ENCODE data around the gene TSNAXIP1.
"Not testable (repeated sequence)": the region's sequence is repeated elsewhere in the genome, so short reads cannot be mapped to it uniquely, and the experiment has no call there.

The TSNAXIP1 gene

GRCh38 chr16:67861877-67862276, 55.2 kb downstream of the TSNAXIP1 start:
- no peak for DNase-seq

- DNase-seq = no peak
Measured at GRCh38 chr16:67862623-67863583, 56.2 kb downstream of the TSNAXIP1 start.

GRCh38 chr16:67864044-67864443, 57.4 kb downstream of the TSNAXIP1 start:
- not testable (repeated sequence) for DNase-seq

GRCh38 chr16:67864594-67864993, 57.9 kb downstream of the TSNAXIP1 start:
- DNase-seq = no peak

- peak in 1 of 2 experiments; percentile 19 for DNase-seq
Measured at GRCh38 chr16:67865318-67865717, 58.6 kb downstream of the TSNAXIP1 start.

- DNase-seq = no peak
Measured at GRCh38 chr16:67868290-67868689, 61.6 kb downstream of the TSNAXIP1 start.

- DNase-seq = no peak
Measured at GRCh38 chr16:67869653-67870052, 63.0 kb downstream of the TSNAXIP1 start.

- no peak for DNase-seq
Measured at GRCh38 chr16:67871256-67871655, 64.6 kb downstream of the TSNAXIP1 start.

- DNase-seq = no peak
Measured at GRCh38 chr16:67872131-67872630, 65.5 kb downstream of the TSNAXIP1 start.

GRCh38 chr16:67872631-67873434, 66.1 kb downstream of the TSNAXIP1 start, which contains the start of gene EDC4:
TSS of gene EDC4 (plus strand) at chr16:67873052. CDS start at chr16:67873262, 210 bp downstream.
- DNase-seq = peak; percentile 46 to 64

GRCh38 chr16:67873435-67874370, 67.0 kb downstream of the TSNAXIP1 start:
- no peak for DNase-seq

- DNase-seq = no peak
Measured at GRCh38 chr16:67874372-67874771, 67.7 kb downstream of the TSNAXIP1 start.

- no peak for DNase-seq
Measured at GRCh38 chr16:67877064-67877463, 70.4 kb downstream of the TSNAXIP1 start.

Measured in Kasumi-1 (cell line).